ENCODE data around the gene ZNF148.

ZNF148 gene

GRCh38 chr3:125267460-125267859, 107.7 kb downstream of the ZNF148 start:
- H3K4me3 ChIP-seq: no peak overlapping the region
- no peaks in the 10 kb centered on the region for H3K4me1 ChIP-seq
- TF ChIP-seq CTCF (IDR thresholded peaks at IDR 0.05): no peak
- intact Hi-C loops (cut with DNase I; ENCODE audit: low total_unique reads): no loop called here
- H3K36me3 ChIP-seq: peaks cover 4 to 9% (median 7%) of the 10 kb centered on the region in 3 donors
- H3K9me3 ChIP-seq: no peaks in the 10 kb centered on the region
- no peaks in the 10 kb centered on the region for H3K27me3 ChIP-seq
- H3K27ac ChIP-seq: no peak overlapping the region
- no peak for DNase-seq

GRCh38 chr3:125266971-125267370, 108.2 kb downstream of the ZNF148 start:
- intact Hi-C loops (cut with DNase I; ENCODE audit: low total_unique reads): no loop called here
- Histone ChIP-seq H3K9me3 (no peaks in the 10 kb centered on the region), H3K36me3 (peaks cover 4 to 9% (median 7%) of the 10 kb centered on the region in 3 donors), H3K27ac (no peak overlapping the region), H3K4me3 (no peak overlapping the region), H3K4me1 (no peaks in the 10 kb centered on the region), H3K27me3 (no peaks in the 10 kb centered on the region)
- DNase-seq: no peak
- no peak for TF ChIP-seq CTCF (IDR thresholded peaks at IDR 0.05)

- no peak overlapping the region for H3K27ac ChIP-seq
- no peaks in the 10 kb centered on the region for H3K27me3 ChIP-seq
- no peak for DNase-seq
- no peaks in the 10 kb centered on the region for H3K4me1 ChIP-seq
- no peak overlapping the region for H3K4me3 ChIP-seq
- no peak for TF ChIP-seq CTCF (IDR thresholded peaks at IDR 0.05)
- H3K36me3 ChIP-seq: peaks cover 0 to 7% (median 0%) of the 10 kb centered on the region in 3 donors
- intact Hi-C loops (cut with DNase I; ENCODE audit: low total_unique reads): no loop called here
- no peaks in the 10 kb centered on the region for H3K9me3 ChIP-seq
Observed at GRCh38 chr3:125262161-125262560, 113.0 kb downstream of the ZNF148 start.

- Histone ChIP-seq H3K27me3 (no peaks in the 10 kb centered on the region), H3K36me3 (peaks cover 0 to 11% (median 0%) of the 10 kb centered on the region in 3 donors), H3K9me3 (no peaks in the 10 kb centered on the region), H3K27ac (no peak overlapping the region), H3K4me1 (no peaks in the 10 kb centered on the region), H3K4me3 (no peak overlapping the region)
- no peak for TF ChIP-seq CTCF (IDR thresholded peaks at IDR 0.05)
- DNase-seq: no peak
- intact Hi-C loops (cut with DNase I; ENCODE audit: low total_unique reads): no loop called here
Observed at GRCh38 chr3:125261031-125261430, 114.1 kb downstream of the ZNF148 start.

- TF ChIP-seq CTCF (IDR thresholded peaks at IDR 0.05): no peak
- H3K27ac ChIP-seq: no peak overlapping the region
- intact Hi-C loops (cut with DNase I; ENCODE audit: low total_unique reads): no loop called here
- no peaks in the 10 kb centered on the region for H3K9me3 ChIP-seq
- no peak overlapping the region for H3K4me3 ChIP-seq
- no peak for DNase-seq
- H3K4me1 ChIP-seq: no peaks in the 10 kb centered on the region
- H3K36me3 ChIP-seq: peaks cover 0 to 11% (median 0%) of the 10 kb centered on the region in 3 donors
- H3K27me3 ChIP-seq: no peaks in the 10 kb centered on the region
Observed at GRCh38 chr3:125260158-125260557, 115.0 kb downstream of the ZNF148 start.

- DNase-seq: no peak
- intact Hi-C loops (cut with DNase I; ENCODE audit: low total_unique reads): no loop called here
- no peak for TF ChIP-seq CTCF (IDR thresholded peaks at IDR 0.05)
- Histone ChIP-seq H3K27ac (no peak overlapping the region), H3K4me3 (no peak overlapping the region), H3K9me3 (no peaks in the 10 kb centered on the region), H3K4me1 (no peaks in the 10 kb centered on the region), H3K27me3 (no peaks in the 10 kb centered on the region), H3K36me3 (peaks cover 0 to 4% (median 0%) of the 10 kb centered on the region in 3 donors)
Observed at GRCh38 chr3:125257536-125257935, 117.6 kb downstream of the ZNF148 start.

All from tibial artery (tissue), 4 donors.